HCT116 (cell line): ENCODE results near the gene ZNF750. TPM values are rescaled to one million over a fixed set of nuclear protein-coding genes. Genes with fewer than 3 reads are reported as not detected.

Source experiments
- ATAC-seq: fragments of 200-7000 bp; cut with Tn5 transposase; 2 replicates; pipeline ENCODE4 v1.9.1; 2020; ENCODE audit warnings: mild to moderate bottlenecking, moderate library complexity
- BruUV-seq: library from RNA; stranded (reverse); fragments of 400-500 nt; replicated peaks from 2 replicates; lab custom pipeline; 2021; lab: Mats Ljungman, UMichigan
- CTCF ChIA-PET: fragments of 300-600 bp; sonication (Branson Sonifier 250); formaldehyde crosslinking; loops from one replicate; lab custom pipeline; 2021; ENCODE audit warnings: antibody characterized with exemption; lab: Charles Lee
- POLR2A ChIA-PET: fragments of 300-600, 350-600 bp; sonication (Branson Sonifier 250); formaldehyde crosslinking; loops from one replicate; lab custom pipeline; 2021; ENCODE audit warnings: antibody characterized with exemption; lab: Charles Lee
- RAD21 ChIA-PET, 2 experiments: fragments of 300-600 bp; sonication (Branson Sonifier 250); formaldehyde crosslinking; loops; one replicate each; lab custom pipeline; 2023; ENCODE audit warnings: low total read pairs in 2 of 2; ENCODE audit not compliant: uncharacterized antibody in 2 of 2, unreplicated experiment in 2 of 2, low non-redundant PET in 1 of 2; lab: Charles Lee
- DNase-seq: peaks from one replicate; pipeline ENCODE4 v3.0.0-alpha.2; 2010; ENCODE audit warnings: low read depth, low spot score
- H2AFZ ChIP-seq: fragments of 200-600 bp; shearing (Covaris generic), sonication (generic); 2 replicates; pipeline ENCODE4 v1.6.1; 2017; ENCODE audit warnings: low read depth, mixed run types, mixed read lengths, antibody characterized with exemption, low read length; ENCODE audit not compliant: poor library complexity, severe bottlenecking
- H3K27ac ChIP-seq: 2 replicates; pipeline ENCODE4 v1.5.1; 2012; ENCODE audit warnings: low read depth, low read length
- H3K27me3 ChIP-seq: fragments of 200-600 bp; sonication (generic); 2 replicates; pipeline ENCODE4 v1.6.1; 2016; ENCODE audit warnings: mixed run types, low read length, mixed read lengths; ENCODE audit not compliant: insufficient read depth
- H3K36me3 ChIP-seq, 2 experiments: fragments of 200-500 bp in 1 of 2; fragments of 200-600 bp in 1 of 2; sonication (Bioruptor generic) in 1 of 2; sonication (generic) in 1 of 2; 2 replicates each; pipeline versions ENCODE4 v1.5.1 to v1.6.1; 2014 to 2016; ENCODE audit warnings: low read length in 2 of 2, inconsistent platforms in 1 of 2, mixed read lengths in 1 of 2, mixed run types in 1 of 2; ENCODE audit not compliant: insufficient read depth in 2 of 2, control insufficient read depth in 1 of 2
- H3K4me1 ChIP-seq, 2 experiments: fragments of 200-600 bp in 1 of 2; sonication (generic) in 1 of 2; 2 replicates each; pipeline versions ENCODE4 v1.5.1 to v1.6.1; 2012 to 2017; ENCODE audit warnings: low read length in 2 of 2, inconsistent platforms in 1 of 2, mild to moderate bottlenecking in 1 of 2, mixed read lengths in 1 of 2, mixed run types in 1 of 2, moderate library complexity in 1 of 2; ENCODE audit not compliant: insufficient read depth in 2 of 2, control insufficient read depth in 1 of 2
- H3K4me2 ChIP-seq: fragments of 200-600 bp; sonication (generic); 2 replicates; pipeline ENCODE4 v1.6.1; 2017; ENCODE audit warnings: mixed run types, low read length, mixed read lengths
- H3K4me3 ChIP-seq, 2 experiments: fragments of 200-600 bp in 1 of 2; sonication (generic) in 1 of 2; replicated peaks in 1 of 2; 2 replicates each; pipeline ENCODE4 v1.5.1; 2011 to 2016; ENCODE audit warnings: low read length in 2 of 2, control low read depth in 1 of 2, low read depth in 1 of 2, mild to moderate bottlenecking in 1 of 2, mixed read lengths in 1 of 2, mixed run types in 1 of 2
- H3K79me2 ChIP-seq: fragments of 200-600 bp; sonication (generic); 2 replicates; pipeline ENCODE4 v1.6.1; 2017; ENCODE audit warnings: mild to moderate bottlenecking, mixed run types, low read length, moderate library complexity, mixed read lengths; ENCODE audit not compliant: insufficient read depth
- H3K9ac ChIP-seq: fragments of 200-600 bp; sonication (generic); 2 replicates; pipeline ENCODE4 v1.6.1; 2016; ENCODE audit warnings: low read length, mixed read lengths
- H3K9me2 ChIP-seq: fragments of 200-600 bp; sonication (generic), shearing (Covaris generic); 2 replicates; pipeline ENCODE4 v1.6.1; 2017; ENCODE audit warnings: mixed run types, mild to moderate bottlenecking, moderate library complexity; ENCODE audit not compliant: insufficient read depth
- H3K9me3 ChIP-seq, 2 experiments: fragments of 200-500 bp in 1 of 2; fragments of 200-600 bp in 1 of 2; sonication (Bioruptor generic) in 1 of 2; sonication (generic) in 1 of 2; 2 replicates each; pipeline ENCODE4 v1.6.1; 2014 to 2017; ENCODE audit warnings: low read length in 2 of 2, mixed read lengths in 2 of 2, inconsistent platforms in 1 of 2, low read depth in 1 of 2, mild to moderate bottlenecking in 1 of 2, mixed run types in 1 of 2, moderate library complexity in 1 of 2; ENCODE audit not compliant: control insufficient read depth in 1 of 2, insufficient read depth in 1 of 2
- H4K20me1 ChIP-seq: fragments of 200-600 bp; sonication (generic), shearing (Covaris generic); 2 replicates; pipeline ENCODE4 v1.6.1; 2017; ENCODE audit warnings: mixed run types, mild to moderate bottlenecking, moderate library complexity; ENCODE audit not compliant: insufficient read depth
- ATF3 ChIP-seq: IDR thresholded peaks from 2 replicates; pipeline ENCODE4 v1.6.1; 2012
- CBX3 ChIP-seq: IDR thresholded peaks from 2 replicates; pipeline ENCODE4 v1.6.1; 2012; ENCODE audit warnings: low read depth
- CEBPB ChIP-seq: IDR thresholded peaks from 2 replicates; pipeline ENCODE4 v1.6.1; 2012; ENCODE audit warnings: low read depth
- CTCF ChIP-seq, 3 experiments: fragments of 200-600 bp in 1 of 3; sonication (generic) in 1 of 3; IDR thresholded peaks in 2 of 3; conservative IDR thresholded peaks in 1 of 3; 2 replicates each; pipeline ENCODE4 v1.5.1; 2012 to 2017; ENCODE audit warnings: low read depth in 2 of 3, low read length in 2 of 3, antibody characterized with exemption in 1 of 3, borderline replicate concordance in 1 of 3, control low read depth in 1 of 3, mild to moderate bottlenecking in 1 of 3, mixed read lengths in 1 of 3, mixed run types in 1 of 3, moderate library complexity in 1 of 3; ENCODE audit not compliant: insufficient read depth in 1 of 3
- EGR1 ChIP-seq: IDR thresholded peaks from 2 replicates; pipeline ENCODE4 v1.6.1; 2012; ENCODE audit warnings: low read depth
- EZH2 ChIP-seq: fragments of 200-600 bp; sonication (generic); IDR thresholded peaks from 2 replicates; pipeline ENCODE4 v1.6.1; 2017; ENCODE audit warnings: antibody characterized with exemption, mixed run types
- JUND ChIP-seq: IDR thresholded peaks from 2 replicates; pipeline ENCODE4 v1.6.1; 2012
- POLR2AphosphoS5 ChIP-seq: IDR thresholded peaks from 2 replicates; pipeline ENCODE4 v1.6.1; 2011; ENCODE audit warnings: mild to moderate bottlenecking, low read depth, low read length, moderate library complexity
- RAD21 ChIP-seq: IDR thresholded peaks from 2 replicates; pipeline ENCODE4 v1.6.1; 2012; ENCODE audit warnings: low read depth, mild to moderate bottlenecking
- REST ChIP-seq: IDR thresholded peaks from 2 replicates; pipeline ENCODE4 v1.6.1; 2012; ENCODE audit warnings: low read depth
- SIN3A ChIP-seq: IDR thresholded peaks from 2 replicates; pipeline ENCODE4 v1.6.1; 2012; ENCODE audit warnings: low read depth
- TCF7L2 ChIP-seq: IDR thresholded peaks from 2 replicates; pipeline ENCODE4 v1.7.0; 2011; ENCODE audit warnings: borderline replicate concordance, inconsistent platforms; ENCODE audit not compliant: insufficient read depth, insufficient read length; ENCODE audit errors: extremely low read depth
- YY1 ChIP-seq: IDR thresholded peaks from 2 replicates; pipeline ENCODE4 v1.6.1; 2011; ENCODE audit warnings: low read length, low read depth, moderate library complexity, mild to moderate bottlenecking; ENCODE audit not compliant: insufficient replicate concordance; ENCODE audit errors: extremely low read depth
- ZFX ChIP-seq: fragments of 450-650 bp; IDR thresholded peaks from 2 replicates; pipeline ENCODE4 v1.6.1; 2017
- intact Hi-C: fragments of 100-400 bp; cut with micrococcal nuclease; formaldehyde crosslinking; loops from 2 replicates; pipeline ENCODE4 v1.10.0; 2022
- total RNA-seq: library from RNA; stranded (reverse); gene quantifications from one replicate; pipeline ENCODE4 v1.2.1, GENCODE V29; 2021; ENCODE audit not compliant: unreplicated experiment

The ZNF750 gene
- total RNA-seq, 1 experiment from 2014 or later = not detected

- H3K36me3 ChIP-seq = peaks cover 0 to 7% of the 10 kb centered on the region in 2 experiments; a peak in 1 of 4 replicates
- peaks cover 38% of the 10 kb centered on the region for H3K79me2 ChIP-seq
- no peak overlapping the region for H3K27ac ChIP-seq
- DNase-seq = no peak
- TF ChIP-seq RAD21 = no peak
- TF ChIP-seq, all 23 proteins: peak for 0
- Histone ChIP-seq H3K9ac (no peak overlapping the region), H4K20me1 (peaks cover 4% of the 10 kb centered on the region; the same call in 1 of the 2 replicates), H3K4me2 (no peak overlapping the region), H3K4me1 (peaks cover 40 to 46% of the 10 kb centered on the region in 2 experiments), H3K9me3 (no peaks in the 10 kb centered on the region), H3K27me3 (no peaks in the 10 kb centered on the region), H3K4me3 (no peak overlapping the region), H3K9me2 (no peaks in the 10 kb centered on the region), H2AFZ (no peak overlapping the region)
- BruUV-seq = no TSS peak
- ATAC-seq = no peak
- ChIA-PET POLR2A (no interaction called here), RAD21 (no interaction called here), CTCF (no interaction called here)
- intact Hi-C loops = no loop called here
These were observed 26.1 kb upstream of the ZNF750 start for GRCh38 chr17:82865774-82866395.

- intact Hi-C loops = no loop called here
- ChIA-PET POLR2A (no interaction called here), CTCF (no interaction called here), RAD21 (no interaction called here)
- Histone ChIP-seq H3K4me2 (peak overlapping the region; percentile 77; the same call in 1 of the 2 replicates), H3K27me3 (no peaks in the 10 kb centered on the region), H3K9ac (no peak overlapping the region), H3K27ac (peak overlapping the region; percentile 95), H4K20me1 (peaks cover 4% of the 10 kb centered on the region; the same call in 1 of the 2 replicates), H3K36me3 (peaks cover 0 to 6% of the 10 kb centered on the region in 2 experiments; a peak in 1 of 4 replicates), H3K79me2 (peaks cover 44% of the 10 kb centered on the region), H3K4me1 (peaks cover 46 to 50% of the 10 kb centered on the region in 2 experiments), H2AFZ (no peak overlapping the region), H3K4me3 (no peak overlapping the region), H3K9me2 (no peaks in the 10 kb centered on the region), H3K9me3 (no peaks in the 10 kb centered on the region)
- DNase-seq = no peak
- no TSS peak for BruUV-seq
- no peak for ATAC-seq
- TF ChIP-seq EZH2 = no peak
- no peak for TF ChIP-seq ZFX
- TF ChIP-seq ATF3 = no peak
- TF ChIP-seq CEBPB = no peak
- TF ChIP-seq YY1 = no peak
- no peak for TF ChIP-seq SIN3A
- TF ChIP-seq REST = no peak
- TF ChIP-seq EGR1 = no peak
- TF ChIP-seq JUND = no peak
- no peak for TF ChIP-seq CTCF (IDR thresholded peaks at IDR 0.05 in 2 of 3, conservative IDR thresholded peaks at IDR 0.05 in 1 of 3; ENCODE audit: borderline replicate concordance in 1 of 3, insufficient read depth in 1 of 3, low read depth in 2 of 3, low read length in 2 of 3)
- no peak for TF ChIP-seq CBX3
- TF ChIP-seq POLR2AphosphoS5 = no peak
- no peak for TF ChIP-seq TCF7L2
These were observed 25.5 kb upstream of the ZNF750 start for GRCh38 chr17:82865274-82865673.
